ENCODE data around the gene FGGY. TPM values are rescaled to one million over a fixed set of nuclear protein-coding genes. Genes with fewer than 3 reads are reported as not detected.

FGGY gene
- total RNA-seq, 1 experiment from 2014 or later: 17.8 TPM

GRCh38 chr1:59526240-59526639, 229.3 kb downstream of the FGGY start:
- CTCF ChIA-PET: no interaction called here
- no peak overlapping the region for H3K4me3 ChIP-seq
- intact Hi-C loops (cut with micrococcal nuclease; ENCODE audit: unreplicated experiment): no loop called here

GRCh38 chr1:59528471-59528870, 231.6 kb downstream of the FGGY start:
- ChIA-PET POLR2A (ENCODE audit: unreplicated experiment) (no interaction called here), CTCF (no interaction called here)

More at GRCh38 chr1:59526240-59526639, 229.3 kb downstream of the FGGY start:
- no peak overlapping the region for H3K27ac ChIP-seq
- no peaks in the 10 kb centered on the region for H4K20me1 ChIP-seq (ENCODE audit: insufficient read depth)
- TF ChIP-seq CTCF (conservative IDR thresholded peaks at IDR 0.05) (no peak), EZH2 (IDR thresholded peaks at IDR 0.05; ENCODE audit: low read depth) (no peak)
- no peaks in the 10 kb centered on the region for H3K9me3 ChIP-seq (ENCODE audit: insufficient read depth, low read depth)
- no peaks in the 10 kb centered on the region for H3K27me3 ChIP-seq (ENCODE audit: insufficient read depth, low read depth)
- no peaks in the 10 kb centered on the region for H3K4me1 ChIP-seq (replicated peaks; ENCODE audit: insufficient read depth)
- POLR2A ChIA-PET (ENCODE audit: unreplicated experiment): no interaction called here
- H3K9me2 ChIP-seq (ENCODE audit: insufficient read depth): no peaks in the 10 kb centered on the region
- no peak for DNase-seq
- no TSS peak for BruUV-seq (replicated peaks)
- no peak overlapping the region for H2AFZ ChIP-seq
- H3K79me2 ChIP-seq (ENCODE audit: low read depth): no peaks in the 10 kb centered on the region
- H3F3A ChIP-seq (ENCODE audit: insufficient read depth, low read depth): no peaks in the 10 kb centered on the region
- H3K36me3 ChIP-seq (ENCODE audit: low read depth): no peaks in the 10 kb centered on the region
- H3K4me2 ChIP-seq: no peak overlapping the region

GRCh38 chr1:59528900-59529299, 232.0 kb downstream of the FGGY start:
- intact Hi-C loops (cut with micrococcal nuclease; ENCODE audit: unreplicated experiment): no loop called here
- H3K4me3 ChIP-seq: no peak overlapping the region
- no peaks in the 10 kb centered on the region for H3K36me3 ChIP-seq (ENCODE audit: low read depth)
- H3K27me3 ChIP-seq (ENCODE audit: insufficient read depth, low read depth): no peaks in the 10 kb centered on the region
- H4K20me1 ChIP-seq (ENCODE audit: insufficient read depth): no peaks in the 10 kb centered on the region
- H3K79me2 ChIP-seq (ENCODE audit: low read depth): no peaks in the 10 kb centered on the region
- no peaks in the 10 kb centered on the region; the same call in 1 of the 2 replicates for H3K9me2 ChIP-seq (ENCODE audit: insufficient read depth)
- ChIA-PET POLR2A (ENCODE audit: unreplicated experiment) (no interaction called here), CTCF (no interaction called here)
- H3K27ac ChIP-seq: no peak overlapping the region
- no peaks in the 10 kb centered on the region for H3F3A ChIP-seq (ENCODE audit: insufficient read depth, low read depth)
- no TSS peak for BruUV-seq (replicated peaks)
- no peak for DNase-seq
- H2AFZ ChIP-seq: no peak overlapping the region
- no peak overlapping the region for H3K4me2 ChIP-seq
- H3K9me3 ChIP-seq (ENCODE audit: insufficient read depth, low read depth): no peaks in the 10 kb centered on the region
- TF ChIP-seq EZH2 (IDR thresholded peaks at IDR 0.05; ENCODE audit: low read depth) (no peak), CTCF (conservative IDR thresholded peaks at IDR 0.05) (no peak)
- no peaks in the 10 kb centered on the region for H3K4me1 ChIP-seq (replicated peaks; ENCODE audit: insufficient read depth)

More at GRCh38 chr1:59528471-59528870, 231.6 kb downstream of the FGGY start:
- Histone ChIP-seq H4K20me1 (ENCODE audit: insufficient read depth) (no peaks in the 10 kb centered on the region), H3K4me1 (replicated peaks; ENCODE audit: insufficient read depth) (no peaks in the 10 kb centered on the region), H3K9me2 (ENCODE audit: insufficient read depth) (no peaks in the 10 kb centered on the region; the same call in 1 of the 2 replicates), H3K9me3 (ENCODE audit: insufficient read depth, low read depth) (no peaks in the 10 kb centered on the region), H2AFZ (no peak overlapping the region), H3K36me3 (ENCODE audit: low read depth) (no peaks in the 10 kb centered on the region), H3K4me3 (no peak overlapping the region), H3K4me2 (no peak overlapping the region), H3K27me3 (ENCODE audit: insufficient read depth, low read depth) (no peaks in the 10 kb centered on the region), H3K79me2 (ENCODE audit: low read depth) (no peaks in the 10 kb centered on the region), H3F3A (ENCODE audit: insufficient read depth, low read depth) (no peaks in the 10 kb centered on the region), H3K27ac (no peak overlapping the region)
- TF ChIP-seq CTCF (conservative IDR thresholded peaks at IDR 0.05): no peak
- no peak for TF ChIP-seq EZH2 (IDR thresholded peaks at IDR 0.05; ENCODE audit: low read depth)
- no peak for DNase-seq
- intact Hi-C loops (cut with micrococcal nuclease; ENCODE audit: unreplicated experiment): no loop called here
- no TSS peak for BruUV-seq (replicated peaks)
